WTC11 (cell line): ENCODE measurements around the gene ITPKB.

Experiments used
- AFF4 ChIP-seq: sonication (generic); formaldehyde crosslinking; IDR thresholded peaks from 2 replicates; pipeline ENCODE4 v1.8.1; 2023; ENCODE audit warnings: mild to moderate bottlenecking, missing genetic modification reagents, borderline replicate concordance
- ATF3 ChIP-seq: sonication (generic); formaldehyde crosslinking; conservative IDR thresholded peaks from 2 replicates; pipeline ENCODE4 v1.8.1; 2022; ENCODE audit warnings: mild to moderate bottlenecking, missing genetic modification reagents
- CREB1 ChIP-seq: sonication (generic); formaldehyde crosslinking; IDR thresholded peaks from 2 replicates; pipeline ENCODE4 v1.8.0; 2023; ENCODE audit warnings: mild to moderate bottlenecking, missing genetic modification reagents
- CTCF ChIP-seq: fragments of 200-600 bp; IDR thresholded peaks from 2 replicates; pipeline ENCODE4 v1.8.0; 2022; ENCODE audit warnings: antibody characterized with exemption
- FOXJ3 ChIP-seq: sonication (generic); formaldehyde crosslinking; IDR thresholded peaks from 2 replicates; pipeline ENCODE4 v1.9.0; 2021; ENCODE audit warnings: missing genetic modification reagents, mild to moderate bottlenecking, borderline replicate concordance
- FOXP1 ChIP-seq: sonication (generic); formaldehyde crosslinking; IDR thresholded peaks from 2 replicates; pipeline ENCODE4 v1.8.0; 2022; ENCODE audit warnings: missing genetic modification reagents, mild to moderate bottlenecking, moderate library complexity, borderline replicate concordance
- JAZF1 ChIP-seq: fragments of 250-450 bp; sonication (Bioruptor Pico); IDR thresholded peaks from 2 replicates; pipeline ENCODE4 v1.9.0; 2021; ENCODE audit warnings: moderate library complexity, mild to moderate bottlenecking, inconsistent platforms
- JUN ChIP-seq: sonication (generic); formaldehyde crosslinking; IDR thresholded peaks from 2 replicates; pipeline ENCODE4 v1.8.0; 2023; ENCODE audit warnings: mild to moderate bottlenecking, missing genetic modification reagents
- KAT7 ChIP-seq: sonication (generic); formaldehyde crosslinking; IDR thresholded peaks from 2 replicates; pipeline ENCODE4 v1.8.1; 2023; ENCODE audit warnings: missing genetic modification reagents, mild to moderate bottlenecking, borderline replicate concordance
- MAX ChIP-seq: sonication (generic); formaldehyde crosslinking; IDR thresholded peaks from 2 replicates; pipeline ENCODE4 v1.8.0; 2022; ENCODE audit warnings: mild to moderate bottlenecking, missing genetic modification reagents
- NFYB ChIP-seq: sonication (generic); formaldehyde crosslinking; conservative IDR thresholded peaks from 2 replicates; pipeline ENCODE4 v1.8.0; 2022; ENCODE audit warnings: low read depth, missing genetic modification reagents
- RELA ChIP-seq: sonication (generic); formaldehyde crosslinking; IDR thresholded peaks from 2 replicates; pipeline ENCODE4 v1.8.1; 2022; ENCODE audit warnings: missing genetic modification reagents, mild to moderate bottlenecking, borderline replicate concordance
- SP1 ChIP-seq: sonication (generic); formaldehyde crosslinking; conservative IDR thresholded peaks from 2 replicates; pipeline ENCODE4 v1.8.1; 2022; ENCODE audit warnings: missing genetic modification reagents
- ZNF317 ChIP-seq: sonication (generic); formaldehyde crosslinking; IDR thresholded peaks from 2 replicates; pipeline ENCODE4 v1.8.1; 2023; ENCODE audit warnings: low read depth, mild to moderate bottlenecking, moderate library complexity, missing genetic modification reagents, borderline replicate concordance

- TF ChIP-seq CTCF (no peak), ATF3 (CRISPR knock-in tag) (no peak), FOXP1 (no peak), FOXJ3 (CRISPR knock-in tag) (no peak), KAT7 (CRISPR knock-in tag) (no peak), JUN (CRISPR knock-in tag) (no peak), SP1 (CRISPR knock-in tag) (no peak), AFF4 (CRISPR knock-in tag) (no peak), RELA (CRISPR knock-in tag) (no peak), MAX (CRISPR knock-in tag) (no peak), ZNF317 (CRISPR knock-in tag) (no peak), NFYB (CRISPR knock-in tag) (no peak), JAZF1 (CRISPR knock-in tag) (no peak), CREB1 (no peak)
Measured at GRCh38 chr1:226600254-226600653, 138.8 kb downstream of the ITPKB start.
